Neural cell (in vitro differentiated cells): ENCODE measurements around the gene SEL1L3. TPM values are rescaled to one million over a fixed set of nuclear protein-coding genes. Genes with fewer than 3 reads are reported as not detected.

ENCODE experiments used
- H2AFZ ChIP-seq: fragments of 200-600, 300-800 bp; sonication (generic), shearing (Covaris generic); 2 replicates; pipeline ENCODE4 v1.6.0; 2014; ENCODE audit warnings: low read depth, mild to moderate bottlenecking, antibody characterized with exemption, low read length, moderate library complexity
- H3F3A ChIP-seq: fragments of 200-600 bp; shearing (Covaris generic); 2 replicates; pipeline ENCODE4 v1.6.1; 2016; ENCODE audit warnings: mild to moderate bottlenecking, moderate library complexity, mixed read lengths, antibody characterized with exemption, low read length; ENCODE audit not compliant: insufficient read depth, poor library complexity, severe bottlenecking
- H3K27ac ChIP-seq: fragments of 200-600, 300-800 bp; sonication (generic), shearing (Covaris generic); 2 replicates; pipeline ENCODE4 v1.5.1; 2014; ENCODE audit warnings: mild to moderate bottlenecking, low read length, moderate library complexity
- H3K27me3 ChIP-seq: fragments of 300-800, 200-600 bp; sonication (generic), shearing (Covaris generic); 2 replicates; pipeline ENCODE4 v1.6.0; 2014; ENCODE audit warnings: mild to moderate bottlenecking, low read depth, low read length, moderate library complexity; ENCODE audit not compliant: insufficient read depth
- H3K36me3 ChIP-seq: fragments of 300-800, 200-600 bp; sonication (generic), shearing (Covaris generic); 2 replicates; pipeline ENCODE4 v1.5.1; 2014; ENCODE audit warnings: mild to moderate bottlenecking, antibody characterized with exemption, low read length, moderate library complexity; ENCODE audit not compliant: insufficient read depth
- H3K4me2 ChIP-seq: fragments of 300-800, 200-600 bp; sonication (generic), shearing (Covaris generic); 2 replicates; pipeline ENCODE4 v1.6.0; 2014; ENCODE audit warnings: mild to moderate bottlenecking, low read length
- H3K4me3 ChIP-seq: fragments of 300-800, 200-600 bp; sonication (generic), shearing (Covaris generic); 2 replicates; pipeline ENCODE4 v1.5.1; 2014; ENCODE audit warnings: mild to moderate bottlenecking, low read length, moderate library complexity
- H3K79me2 ChIP-seq: fragments of 200-600 bp; shearing (Covaris generic); replicated peaks from 2 replicates; pipeline ENCODE4 v1.6.0; 2014; ENCODE audit warnings: mild to moderate bottlenecking, low read length, moderate library complexity; ENCODE audit not compliant: insufficient read depth
- H3K9ac ChIP-seq: fragments of 300-800, 200-600 bp; sonication (generic), shearing (Covaris generic); 2 replicates; pipeline ENCODE4 v1.6.1; 2016; ENCODE audit warnings: mild to moderate bottlenecking, low read length, mixed read lengths
- H3K9me2 ChIP-seq: fragments of 200-600 bp; shearing (Covaris generic); 2 replicates; pipeline ENCODE4 v1.6.1; 2016; ENCODE audit warnings: mild to moderate bottlenecking, low read length, mixed read lengths; ENCODE audit not compliant: insufficient read depth
- H3K9me3 ChIP-seq: fragments of 200-600, 300-800 bp; sonication (generic), shearing (Covaris generic); 2 replicates; pipeline ENCODE4 v1.6.1; 2016; ENCODE audit warnings: mild to moderate bottlenecking, mixed run types, low read length, moderate library complexity, mixed read lengths
- H4K20me1 ChIP-seq: fragments of 200-600 bp; shearing (Covaris generic); 2 replicates; pipeline ENCODE4 v1.6.1; 2016; ENCODE audit warnings: mild to moderate bottlenecking, mixed run types; ENCODE audit not compliant: insufficient read depth
- CTCF ChIP-seq: fragments of 450-650 bp; IDR thresholded peaks from 2 replicates; pipeline ENCODE4 v1.5.1; 2014; ENCODE audit warnings: antibody characterized with exemption, mild to moderate bottlenecking, moderate library complexity; ENCODE audit not compliant: poor library complexity, severe bottlenecking
- EP300 ChIP-seq: fragments of 450-650 bp; conservative IDR thresholded peaks from 2 replicates; pipeline ENCODE4 v1.6.1; 2014; ENCODE audit warnings: antibody characterized with exemption, mild to moderate bottlenecking, moderate library complexity; ENCODE audit not compliant: poor library complexity, severe bottlenecking
- EZH2 ChIP-seq: fragments of 200-600, 300-800 bp; shearing (Covaris generic), sonication (generic); IDR thresholded peaks from 2 replicates; pipeline ENCODE4 v1.6.1; 2014; ENCODE audit warnings: antibody characterized with exemption, low read length, borderline replicate concordance, mild to moderate bottlenecking; ENCODE audit not compliant: insufficient read depth, poor library complexity, severe bottlenecking
- MXI1 ChIP-seq: fragments of 450-650 bp; conservative IDR thresholded peaks from 2 replicates; pipeline ENCODE4 v1.6.1; 2014; ENCODE audit warnings: antibody characterized with exemption, mild to moderate bottlenecking; ENCODE audit not compliant: poor library complexity, severe bottlenecking
- POLR2AphosphoS5 ChIP-seq: IDR thresholded peaks from 2 replicates; pipeline ENCODE4 v1.6.1; 2012
- RAD21 ChIP-seq: fragments of 450-650 bp; conservative IDR thresholded peaks from 2 replicates; pipeline ENCODE4 v1.6.1; 2014; ENCODE audit warnings: antibody characterized with exemption, mild to moderate bottlenecking, moderate library complexity
- REST ChIP-seq: IDR thresholded peaks from 2 replicates; pipeline ENCODE4 v1.6.1; 2012; ENCODE audit warnings: borderline replicate concordance
- SMC3 ChIP-seq: fragments of 450-650 bp; conservative IDR thresholded peaks from 2 replicates; pipeline ENCODE4 v1.6.1; 2014; ENCODE audit warnings: antibody characterized with exemption, mild to moderate bottlenecking, moderate library complexity; ENCODE audit not compliant: poor library complexity
- TAF1 ChIP-seq: IDR thresholded peaks from 2 replicates; pipeline ENCODE4 v1.6.1; 2012; ENCODE audit warnings: low read depth
- polyA plus RNA-seq: library from polyadenylated mRNA; depleted of rRNA; stranded (reverse); fragments of >200 nt; gene quantifications from 2 replicates; pipeline ENCODE4 v1.2.3, GENCODE V29; 2014

SEL1L3 gene
- polyA plus RNA-seq, 1 donor from 2014 or later, result 2.0 TPM

- Histone ChIP-seq H4K20me1 (no peaks in the 10 kb centered on the region), H3K9me2 (no peaks in the 10 kb centered on the region), H3K9me3 (no peaks in the 10 kb centered on the region), H3K9ac (no peak overlapping the region), H3K4me3 (no peak overlapping the region), H3K27ac (no peak overlapping the region), H3K79me2 (no peaks in the 10 kb centered on the region), H3K27me3 (no peaks in the 10 kb centered on the region), H3F3A (no peaks in the 10 kb centered on the region), H2AFZ (no peak overlapping the region), H3K4me2 (no peak overlapping the region), H3K36me3 (no peaks in the 10 kb centered on the region)
- no peak for TF ChIP-seq EP300
- TF ChIP-seq EZH2, result no peak
- no peak for TF ChIP-seq REST
- no peak for TF ChIP-seq SMC3
- TF ChIP-seq TAF1, result no peak
- TF ChIP-seq CTCF, result no peak
- no peak for TF ChIP-seq RAD21
- TF ChIP-seq MXI1, result no peak
Measured at GRCh38 chr4:25821267-25821666, 41.5 kb downstream of the SEL1L3 start.

GRCh38 chr4:25818876-25819275, 43.9 kb downstream of the SEL1L3 start:
- Histone ChIP-seq H3K4me2 (no peak overlapping the region), H3K4me3 (no peak overlapping the region), H2AFZ (no peak overlapping the region), H3K9me2 (no peaks in the 10 kb centered on the region), H3K27ac (no peak overlapping the region), H3K9me3 (no peaks in the 10 kb centered on the region), H3F3A (no peaks in the 10 kb centered on the region), H3K36me3 (no peaks in the 10 kb centered on the region), H3K79me2 (no peaks in the 10 kb centered on the region), H3K27me3 (no peaks in the 10 kb centered on the region), H4K20me1 (no peaks in the 10 kb centered on the region), H3K9ac (no peak overlapping the region)
- TF ChIP-seq REST (no peak), EZH2 (no peak), MXI1 (no peak), CTCF (no peak), POLR2AphosphoS5 (no peak), SMC3 (no peak), RAD21 (no peak), EP300 (no peak), TAF1 (no peak)
